Measurements from ENCODE around the gene NEBL. TPM values are rescaled to one million over a fixed set of nuclear protein-coding genes. Genes with fewer than 3 reads are reported as not detected.

The NEBL gene
- total RNA-seq, 1 donor from 2014 or later = 805 TPM

- Histone ChIP-seq H3K36me3 (peaks cover 55% of the 10 kb centered on the region), H3K27ac (replicated peaks) (no peak overlapping the region), H3K4me3 (no peak overlapping the region), H3K27me3 (ENCODE audit: low read depth) (no peaks in the 10 kb centered on the region), H3K9me3 (replicated peaks) (peaks cover 7% of the 10 kb centered on the region), H3K4me1 (peaks cover 29% of the 10 kb centered on the region)
- no peak for DNase-seq
- intact Hi-C loops (cut with micrococcal nuclease) = no loop called here
- TF ChIP-seq, protein P1, sequence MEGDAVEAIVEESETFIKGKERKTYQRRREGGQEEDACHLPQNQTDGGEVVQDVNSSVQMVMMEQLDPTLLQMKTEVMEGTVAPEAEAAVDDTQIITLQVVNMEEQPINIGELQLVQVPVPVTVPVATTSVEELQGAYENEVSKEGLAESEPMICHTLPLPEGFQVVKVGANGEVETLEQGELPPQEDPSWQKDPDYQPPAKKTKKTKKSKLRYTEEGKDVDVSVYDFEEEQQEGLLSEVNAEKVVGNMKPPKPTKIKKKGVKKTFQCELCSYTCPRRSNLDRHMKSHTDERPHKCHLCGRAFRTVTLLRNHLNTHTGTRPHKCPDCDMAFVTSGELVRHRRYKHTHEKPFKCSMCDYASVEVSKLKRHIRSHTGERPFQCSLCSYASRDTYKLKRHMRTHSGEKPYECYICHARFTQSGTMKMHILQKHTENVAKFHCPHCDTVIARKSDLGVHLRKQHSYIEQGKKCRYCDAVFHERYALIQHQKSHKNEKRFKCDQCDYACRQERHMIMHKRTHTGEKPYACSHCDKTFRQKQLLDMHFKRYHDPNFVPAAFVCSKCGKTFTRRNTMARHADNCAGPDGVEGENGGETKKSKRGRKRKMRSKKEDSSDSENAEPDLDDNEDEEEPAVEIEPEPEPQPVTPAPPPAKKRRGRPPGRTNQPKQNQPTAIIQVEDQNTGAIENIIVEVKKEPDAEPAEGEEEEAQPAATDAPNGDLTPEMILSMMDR (IDR thresholded peaks at IDR 0.05; ENCODE audit: borderline replicate concordance) = no peak
Measured at GRCh38 chr10:20847512-20847911, 49.6 kb downstream of the NEBL start.

DNA sequence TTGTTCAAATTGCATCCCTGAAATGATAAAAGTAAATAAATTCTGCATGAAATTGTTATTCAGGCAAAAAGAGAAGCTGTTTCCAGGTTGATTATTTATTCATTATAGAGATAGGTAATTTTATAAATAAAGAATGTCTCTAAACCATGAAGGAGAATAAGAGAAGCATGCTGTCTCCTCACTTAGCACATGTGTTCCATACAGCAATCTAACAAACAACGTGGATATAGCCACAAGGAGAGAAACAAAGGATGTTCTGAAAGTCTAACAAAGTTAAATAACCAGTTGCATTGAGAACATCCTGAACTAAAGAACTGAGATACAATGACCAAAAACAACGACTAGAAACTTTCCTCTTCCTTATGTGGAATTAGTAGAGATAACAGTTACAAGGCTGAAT, 50.8 kb downstream of the NEBL start:
- Histone ChIP-seq H3K4me1 (peaks cover 29% of the 10 kb centered on the region), H3K9me3 (replicated peaks) (peaks cover 7% of the 10 kb centered on the region), H3K36me3 (peaks cover 56% of the 10 kb centered on the region), H3K4me3 (no peak overlapping the region), H3K27me3 (ENCODE audit: low read depth) (no peaks in the 10 kb centered on the region), H3K27ac (replicated peaks) (no peak overlapping the region)
- no peak for DNase-seq
- TF ChIP-seq, protein P1 (IDR thresholded peaks at IDR 0.05; ENCODE audit: borderline replicate concordance) = no peak
- intact Hi-C loops (cut with micrococcal nuclease) = no loop called here

DNA sequence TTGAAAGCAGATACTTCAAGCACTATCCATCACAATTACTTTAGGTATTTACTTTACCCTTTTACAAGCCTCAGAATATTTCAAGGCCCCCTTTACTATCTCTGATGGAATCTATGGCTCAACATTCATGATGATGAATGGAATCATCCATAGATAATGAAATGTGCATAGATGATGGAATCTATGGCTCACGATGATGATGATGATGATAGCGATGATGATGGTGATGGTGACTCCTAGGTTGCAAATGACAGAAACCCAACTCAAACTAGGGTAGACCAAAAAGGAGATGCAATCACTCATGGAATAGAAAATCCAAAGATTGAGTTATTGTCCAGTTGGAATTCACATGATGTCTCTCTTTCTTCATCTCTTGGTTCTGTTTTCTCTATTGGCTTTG, 55.7 kb downstream of the NEBL start:
- Histone ChIP-seq H3K36me3 (peaks cover 67% of the 10 kb centered on the region), H3K27me3 (ENCODE audit: low read depth) (no peaks in the 10 kb centered on the region), H3K4me1 (peaks cover 33% of the 10 kb centered on the region), H3K27ac (replicated peaks) (no peak overlapping the region), H3K9me3 (replicated peaks) (peaks cover 17% of the 10 kb centered on the region), H3K4me3 (no peak overlapping the region)
- DNase-seq = no peak
- intact Hi-C loops (cut with micrococcal nuclease) = no loop called here
- TF ChIP-seq, protein P1 (IDR thresholded peaks at IDR 0.05; ENCODE audit: borderline replicate concordance) = no peak

DNA sequence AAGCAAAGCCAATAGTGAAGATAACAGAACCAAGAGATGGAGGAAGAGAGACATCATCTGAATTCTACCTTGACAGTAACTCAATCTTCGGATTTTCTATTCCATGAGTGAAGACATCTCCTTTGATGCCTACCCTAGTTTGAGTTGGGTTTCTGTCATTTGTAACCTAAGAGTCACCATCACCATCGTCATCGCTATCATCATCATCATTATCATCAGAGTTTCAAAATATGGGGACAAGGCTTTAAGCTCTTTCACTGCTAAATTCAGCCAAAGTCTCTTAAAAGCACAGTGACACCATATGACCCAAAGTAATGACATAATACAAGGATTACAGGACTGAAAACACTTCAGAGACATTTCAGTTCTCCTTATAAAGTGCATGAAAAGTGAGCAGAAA, 57.2 kb downstream of the NEBL start:
- no peak overlapping the region for H3K4me3 ChIP-seq
- no peak for DNase-seq
- TF ChIP-seq, protein P1 (IDR thresholded peaks at IDR 0.05; ENCODE audit: borderline replicate concordance) = no peak
- no peaks in the 10 kb centered on the region for H3K27me3 ChIP-seq (ENCODE audit: low read depth)
- peaks cover 82% of the 10 kb centered on the region for H3K36me3 ChIP-seq
- peaks cover 17% of the 10 kb centered on the region for H3K9me3 ChIP-seq (replicated peaks)
- peaks cover 38% of the 10 kb centered on the region for H3K4me1 ChIP-seq
- no peak overlapping the region for H3K27ac ChIP-seq (replicated peaks)
- intact Hi-C loops (cut with micrococcal nuclease) = no loop called here

- peaks cover 17% of the 10 kb centered on the region for H3K9me3 ChIP-seq (replicated peaks)
- peaks cover 34% of the 10 kb centered on the region for H3K4me1 ChIP-seq
- TF ChIP-seq, protein P1 (IDR thresholded peaks at IDR 0.05; ENCODE audit: borderline replicate concordance) = no peak
- intact Hi-C loops (cut with micrococcal nuclease) = no loop called here
- H3K27ac ChIP-seq (replicated peaks) = no peak overlapping the region
- H3K36me3 ChIP-seq = peaks cover 89% of the 10 kb centered on the region
- no peak for DNase-seq
- no peak overlapping the region for H3K4me3 ChIP-seq
- no peaks in the 10 kb centered on the region for H3K27me3 ChIP-seq (ENCODE audit: low read depth)
Measured at GRCh38 chr10:20839141-20839540, 58.0 kb downstream of the NEBL start.

DNA sequence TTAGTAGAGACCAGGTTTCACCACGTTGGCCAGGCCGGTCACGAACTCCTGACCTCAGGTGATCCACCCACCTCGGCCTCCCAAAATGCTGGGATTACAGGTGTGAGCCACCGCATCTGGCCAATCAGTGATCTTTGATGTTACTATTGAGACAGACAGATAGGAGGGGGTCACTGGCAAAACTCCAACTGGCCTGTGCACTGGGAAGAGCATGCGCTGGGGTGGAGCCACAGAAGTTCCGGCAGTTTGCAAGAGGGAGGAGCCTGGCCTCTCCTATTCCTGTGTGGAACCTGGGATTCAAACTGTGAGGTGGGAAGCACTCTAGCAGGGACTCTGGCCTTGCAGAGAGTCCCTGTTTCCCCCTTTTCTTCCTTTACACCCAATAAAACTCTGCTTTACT, 60.7 kb downstream of the NEBL start:
- Histone ChIP-seq H3K4me1 (peaks cover 34% of the 10 kb centered on the region), H3K27me3 (ENCODE audit: low read depth) (no peaks in the 10 kb centered on the region), H3K9me3 (replicated peaks) (peaks cover 17% of the 10 kb centered on the region), H3K4me3 (no peak overlapping the region), H3K36me3 (peaks cover 89% of the 10 kb centered on the region), H3K27ac (replicated peaks) (no peak overlapping the region)
- intact Hi-C loops (cut with micrococcal nuclease) = no loop called here
- no peak for DNase-seq
- TF ChIP-seq, protein P1 (IDR thresholded peaks at IDR 0.05; ENCODE audit: borderline replicate concordance) = no peak

Data from left ventricle myocardium inferior (tissue), 1 donor.